ENCODE measurements around the gene HOXD10. TPM values are rescaled to one million over a fixed set of nuclear protein-coding genes. Genes with fewer than 3 reads are reported as not detected.

Gene HOXD10
- total and polyA plus RNA-seq, 2 donors (not counting 1 experiment from before 2014, with no cell fraction given), result not detected

DNA sequence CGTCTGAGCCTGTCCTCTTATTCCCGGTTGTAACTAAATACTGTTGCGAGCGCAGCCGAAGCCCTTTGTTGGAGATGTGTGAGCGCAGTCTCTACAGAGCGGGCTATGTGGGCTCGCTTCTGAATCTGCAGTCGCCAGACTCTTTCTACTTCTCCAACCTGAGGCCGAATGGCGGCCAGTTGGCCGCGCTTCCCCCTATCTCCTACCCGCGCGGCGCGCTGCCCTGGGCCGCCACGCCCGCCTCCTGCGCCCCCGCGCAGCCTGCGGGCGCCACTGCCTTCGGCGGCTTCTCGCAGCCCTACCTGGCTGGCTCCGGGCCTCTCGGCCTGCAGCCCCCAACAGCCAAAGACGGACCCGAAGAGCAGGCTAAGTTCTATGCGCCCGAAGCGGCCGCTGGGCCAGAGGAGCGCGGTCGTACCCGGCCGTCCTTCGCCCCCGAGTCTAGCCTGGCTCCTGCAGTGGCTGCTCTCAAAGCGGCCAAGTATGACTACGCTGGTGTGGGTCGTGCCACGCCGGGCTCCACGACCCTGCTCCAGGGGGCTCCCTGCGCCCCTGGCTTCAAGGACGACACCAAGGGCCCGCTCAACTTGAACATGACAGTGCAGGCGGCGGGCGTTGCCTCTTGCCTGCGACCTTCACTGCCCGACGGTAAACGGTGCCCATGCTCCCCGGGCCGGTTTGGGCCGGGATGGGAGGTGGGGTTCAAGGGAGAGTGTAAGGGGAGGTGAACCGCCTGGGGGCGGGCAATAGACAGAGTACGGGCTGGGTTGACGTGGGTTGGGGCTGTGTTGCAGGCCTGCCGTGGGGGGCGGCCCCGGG, 16.6 kb upstream of the HOXD10 start, which contains the start of gene HOXD12:
Gene HOXD12 (plus strand): TSS at position 68 of the 819 bp plus-strand sequence. CDS start 7 bp downstream, at position 75.
- Histone ChIP-seq H4K20me1 (ENCODE audit: control insufficient read depth, extremely low read depth, insufficient read depth, low read length) (no peaks in the 10 kb centered on the region), H3K9me3 (ENCODE audit: control insufficient read depth, insufficient read depth, low read depth, low read length) (no peaks in the 10 kb centered on the region), H3K9ac (ENCODE audit: insufficient read depth, low read length) (no peak within 1 kb of the TSS), H3K27me3 (ENCODE audit: control insufficient read depth, insufficient read depth, low read length) (peaks cover 90% of the 10 kb centered on the region), H3K4me3 (replicated peaks in 1 of 4; ENCODE audit: control extremely low read depth in 1 of 4, insufficient read depth in 1 of 4, low read depth in 3 of 4, low read length in 4 of 4) (no peak within 1 kb of the TSS), H2AFZ (ENCODE audit: low read length) (no peak within 1 kb of the TSS), H3K36me3 (ENCODE audit: control insufficient read depth, insufficient read depth, low read length) (no peaks in the 10 kb centered on the region), H3K27ac (ENCODE audit: insufficient read depth, low read length) (no peak within 1 kb of the TSS), H3K4me2 (ENCODE audit: extremely low read depth, insufficient read depth, low read length) (no peak within 1 kb of the TSS), H3K79me2 (ENCODE audit: control insufficient read depth, insufficient read depth, low read length) (no peaks in the 10 kb centered on the region), H3K4me1 (ENCODE audit: control insufficient read depth, extremely low read depth, insufficient read depth, low read length) (no peaks in the 10 kb centered on the region)
- DNase-seq (ENCODE audit: low read depth in 2 of 2), result no peak
- TF ChIP-seq EZH2 (IDR thresholded peaks at IDR 0.05; ENCODE audit: low read length, missing control alignments), result peak; percentile 62
- TF ChIP-seq, protein P1, sequence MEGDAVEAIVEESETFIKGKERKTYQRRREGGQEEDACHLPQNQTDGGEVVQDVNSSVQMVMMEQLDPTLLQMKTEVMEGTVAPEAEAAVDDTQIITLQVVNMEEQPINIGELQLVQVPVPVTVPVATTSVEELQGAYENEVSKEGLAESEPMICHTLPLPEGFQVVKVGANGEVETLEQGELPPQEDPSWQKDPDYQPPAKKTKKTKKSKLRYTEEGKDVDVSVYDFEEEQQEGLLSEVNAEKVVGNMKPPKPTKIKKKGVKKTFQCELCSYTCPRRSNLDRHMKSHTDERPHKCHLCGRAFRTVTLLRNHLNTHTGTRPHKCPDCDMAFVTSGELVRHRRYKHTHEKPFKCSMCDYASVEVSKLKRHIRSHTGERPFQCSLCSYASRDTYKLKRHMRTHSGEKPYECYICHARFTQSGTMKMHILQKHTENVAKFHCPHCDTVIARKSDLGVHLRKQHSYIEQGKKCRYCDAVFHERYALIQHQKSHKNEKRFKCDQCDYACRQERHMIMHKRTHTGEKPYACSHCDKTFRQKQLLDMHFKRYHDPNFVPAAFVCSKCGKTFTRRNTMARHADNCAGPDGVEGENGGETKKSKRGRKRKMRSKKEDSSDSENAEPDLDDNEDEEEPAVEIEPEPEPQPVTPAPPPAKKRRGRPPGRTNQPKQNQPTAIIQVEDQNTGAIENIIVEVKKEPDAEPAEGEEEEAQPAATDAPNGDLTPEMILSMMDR (conservative IDR thresholded peaks at IDR 0.05 in 1 of 2, IDR thresholded peaks at IDR 0.05 in 1 of 2; ENCODE audit: low read depth in 1 of 2, low read length in 2 of 2), result no peak

DNA sequence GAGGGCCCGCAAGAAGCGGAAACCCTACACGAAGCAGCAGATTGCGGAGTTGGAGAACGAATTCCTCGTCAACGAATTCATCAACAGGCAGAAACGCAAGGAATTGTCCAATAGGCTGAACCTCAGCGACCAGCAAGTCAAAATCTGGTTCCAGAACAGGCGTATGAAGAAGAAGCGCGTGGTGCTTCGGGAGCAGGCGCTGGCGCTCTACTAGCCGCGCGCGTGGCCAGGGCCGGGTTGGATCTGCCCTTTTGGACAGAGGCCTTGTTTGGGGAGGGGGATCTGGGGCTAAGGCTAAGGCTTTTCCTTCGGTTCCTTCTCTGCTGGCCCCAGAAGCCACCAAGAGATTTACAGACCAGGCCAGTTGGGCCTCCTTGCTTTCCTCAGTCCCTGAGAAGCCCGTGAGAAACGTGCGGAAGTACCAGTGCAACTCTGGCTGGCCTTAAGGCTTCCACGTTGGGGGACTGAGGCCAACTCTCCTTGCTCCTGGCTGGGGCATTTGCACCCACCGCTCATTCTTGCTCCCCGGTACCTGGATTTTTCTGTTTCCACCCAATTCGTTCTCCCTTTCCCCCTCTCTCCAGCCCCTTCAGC, 15.9 kb upstream of the HOXD10 start:
- H3K27me3 ChIP-seq (ENCODE audit: control insufficient read depth, insufficient read depth, low read length), result peaks cover 90% of the 10 kb centered on the region
- H3K9ac ChIP-seq (ENCODE audit: insufficient read depth, low read length), result no peak overlapping the region
- H3K4me1 ChIP-seq (ENCODE audit: control insufficient read depth, extremely low read depth, insufficient read depth, low read length), result no peaks in the 10 kb centered on the region
- no peaks in the 10 kb centered on the region for H3K36me3 ChIP-seq (ENCODE audit: control insufficient read depth, insufficient read depth, low read length)
- no peak overlapping the region for H3K4me3 ChIP-seq (replicated peaks in 1 of 4; ENCODE audit: control extremely low read depth in 1 of 4, insufficient read depth in 1 of 4, low read depth in 3 of 4, low read length in 4 of 4)
- H4K20me1 ChIP-seq (ENCODE audit: control insufficient read depth, extremely low read depth, insufficient read depth, low read length), result no peaks in the 10 kb centered on the region
- no peaks in the 10 kb centered on the region for H3K79me2 ChIP-seq (ENCODE audit: control insufficient read depth, insufficient read depth, low read length)
- H3K4me2 ChIP-seq (ENCODE audit: extremely low read depth, insufficient read depth, low read length), result no peak overlapping the region
- no peak for DNase-seq (ENCODE audit: low read depth in 2 of 2)
- no peaks in the 10 kb centered on the region for H3K9me3 ChIP-seq (ENCODE audit: control insufficient read depth, insufficient read depth, low read depth, low read length)
- H3K27ac ChIP-seq (ENCODE audit: insufficient read depth, low read length), result no peak overlapping the region
- peak; percentile 9 for TF ChIP-seq EZH2 (IDR thresholded peaks at IDR 0.05; ENCODE audit: low read length, missing control alignments)
- TF ChIP-seq, protein P1 (conservative IDR thresholded peaks at IDR 0.05 in 1 of 2, IDR thresholded peaks at IDR 0.05 in 1 of 2; ENCODE audit: low read depth in 1 of 2, low read length in 2 of 2), result no peak
- no peak overlapping the region for H2AFZ ChIP-seq (ENCODE audit: low read length)

DNA sequence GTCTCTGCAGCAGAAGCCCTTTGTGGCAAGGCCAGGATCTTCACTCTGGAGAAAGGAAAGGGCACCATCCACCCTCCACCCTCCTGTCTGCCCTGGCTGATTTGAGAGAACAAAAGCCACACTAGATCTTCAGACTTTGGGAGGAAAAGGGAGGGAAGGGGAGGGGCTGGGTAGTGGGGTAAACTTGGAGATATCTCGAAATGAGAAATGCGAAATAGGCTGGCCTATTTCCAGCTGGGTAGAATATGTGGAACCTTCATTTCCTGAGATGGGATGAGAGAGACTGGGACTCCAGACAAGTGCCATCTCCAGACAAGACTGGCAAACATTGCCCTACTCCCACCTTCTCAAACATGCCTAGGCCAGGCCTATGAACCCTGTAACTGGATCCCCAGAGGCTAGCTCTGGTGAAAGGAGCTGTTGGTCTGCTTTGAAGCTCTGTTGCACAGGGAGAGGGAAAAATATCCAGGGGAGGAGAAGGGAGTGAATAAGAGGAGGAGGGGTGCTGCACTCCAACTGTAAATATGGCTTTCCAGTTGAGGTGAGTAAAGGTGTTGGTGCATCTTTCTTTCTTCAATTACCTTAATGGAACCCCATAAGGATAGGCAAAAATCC, 15.3 kb upstream of the HOXD10 start:
- no peak for TF ChIP-seq EZH2 (IDR thresholded peaks at IDR 0.05; ENCODE audit: low read length, missing control alignments)
- TF ChIP-seq, protein P1 (conservative IDR thresholded peaks at IDR 0.05 in 1 of 2, IDR thresholded peaks at IDR 0.05 in 1 of 2; ENCODE audit: low read depth in 1 of 2, low read length in 2 of 2), result no peak
- Histone ChIP-seq H2AFZ (ENCODE audit: low read length) (no peak overlapping the region), H3K27me3 (ENCODE audit: control insufficient read depth, insufficient read depth, low read length) (peaks cover 93% of the 10 kb centered on the region), H3K79me2 (ENCODE audit: control insufficient read depth, insufficient read depth, low read length) (no peaks in the 10 kb centered on the region), H3K4me3 (replicated peaks in 1 of 4; ENCODE audit: control extremely low read depth in 1 of 4, insufficient read depth in 1 of 4, low read depth in 3 of 4, low read length in 4 of 4) (no peak overlapping the region), H3K9ac (ENCODE audit: insufficient read depth, low read length) (no peak overlapping the region), H4K20me1 (ENCODE audit: control insufficient read depth, extremely low read depth, insufficient read depth, low read length) (no peaks in the 10 kb centered on the region), H3K36me3 (ENCODE audit: control insufficient read depth, insufficient read depth, low read length) (no peaks in the 10 kb centered on the region), H3K9me3 (ENCODE audit: control insufficient read depth, insufficient read depth, low read depth, low read length) (no peaks in the 10 kb centered on the region), H3K4me2 (ENCODE audit: extremely low read depth, insufficient read depth, low read length) (no peak overlapping the region), H3K4me1 (ENCODE audit: control insufficient read depth, extremely low read depth, insufficient read depth, low read length) (no peaks in the 10 kb centered on the region), H3K27ac (ENCODE audit: insufficient read depth, low read length) (no peak overlapping the region)
- DNase-seq (ENCODE audit: low read depth in 2 of 2), result no peak

All from fibroblast of lung (primary cell).